ENCODE measurements around the gene SASH1.
"Not testable (repeated sequence)": the region's sequence is repeated elsewhere in the genome, so short reads cannot be mapped to it uniquely, and the experiment has no call there.

The SASH1 gene

GRCh38 chr6:148328876-148329555 lies 13.6 kb upstream of the SASH1 start:
- peak; percentile 49 for DNase-seq (ENCODE audit: low spot score)

- no peak for DNase-seq (ENCODE audit: low spot score)
Measured at GRCh38 chr6:148329596-148330381, 12.8 kb upstream of the SASH1 start.

GRCh38 chr6:148332088-148332487 lies 10.6 kb upstream of the SASH1 start:
- DNase-seq (ENCODE audit: low spot score): no peak

DNA sequence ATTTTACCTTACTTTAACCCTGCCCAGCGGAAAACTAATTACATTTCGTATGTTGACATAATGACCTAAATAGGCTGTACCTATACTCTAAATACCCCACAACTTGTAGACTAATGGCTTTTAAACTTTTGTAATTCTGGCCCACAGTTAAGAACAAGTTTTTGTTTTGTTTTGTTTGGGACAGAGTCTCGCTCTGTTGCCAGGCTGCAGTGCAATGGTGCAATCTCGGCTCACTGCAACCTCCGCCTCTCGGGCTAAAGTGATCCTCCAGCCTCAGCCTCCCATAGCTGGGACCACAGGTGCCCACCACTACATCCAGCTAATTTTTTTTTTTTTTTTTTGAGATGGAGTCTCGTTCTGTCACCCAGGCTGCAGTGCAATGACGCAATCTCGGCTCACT lies 5.7 kb upstream of the SASH1 start:
- no peak for DNase-seq (ENCODE audit: low spot score)

GRCh38 chr6:148339766-148340165 lies 2.9 kb upstream of the SASH1 start:
- DNase-seq (ENCODE audit: low spot score): no peak

DNA sequence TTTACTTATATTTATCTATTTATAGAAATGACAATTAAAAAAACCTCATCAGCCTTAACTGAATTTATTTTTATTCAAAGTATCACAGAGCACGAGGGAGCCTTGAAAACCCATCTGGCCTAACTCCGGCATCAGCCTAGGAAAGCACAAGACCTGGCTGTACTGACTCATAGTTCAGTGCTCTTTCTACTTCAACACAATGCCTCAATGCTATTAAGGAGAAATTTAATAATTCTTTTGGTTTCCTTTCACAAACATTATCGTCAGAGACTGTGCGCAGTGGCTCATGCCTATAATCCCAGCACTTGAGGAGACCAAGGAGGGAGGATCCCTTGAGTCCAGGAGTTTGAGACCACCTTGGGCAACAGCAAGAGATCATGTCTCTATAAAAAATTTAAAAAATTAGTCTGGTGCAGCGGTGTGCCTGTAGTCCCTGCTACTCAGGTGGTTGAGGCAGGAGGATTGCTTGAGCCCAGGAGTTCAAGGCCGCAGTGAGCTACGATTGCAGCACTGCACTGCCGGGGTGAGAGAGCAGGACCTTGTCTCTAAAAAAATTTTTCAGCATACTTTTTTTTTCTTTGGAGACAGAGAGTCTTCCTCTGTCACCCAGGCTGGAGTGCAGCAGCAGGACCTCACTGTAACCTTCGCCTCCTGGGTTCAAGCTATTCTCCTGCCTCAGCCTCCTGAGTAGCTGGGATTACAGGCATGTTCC lies 1.9 kb upstream of the SASH1 start:
- DNase-seq (ENCODE audit: low spot score): no peak

- DNase-seq (ENCODE audit: low spot score): peak; percentile 56
Measured at GRCh38 chr6:148342100-148342349, 613 bp upstream of the SASH1 start.

GRCh38 chr6:148343047-148343782 lies 577 bp downstream of the SASH1 start:
- no peak for DNase-seq (ENCODE audit: low spot score)

- no peak for DNase-seq (ENCODE audit: low spot score)
Measured at GRCh38 chr6:148345176-148345575, 2.5 kb downstream of the SASH1 start.

DNA sequence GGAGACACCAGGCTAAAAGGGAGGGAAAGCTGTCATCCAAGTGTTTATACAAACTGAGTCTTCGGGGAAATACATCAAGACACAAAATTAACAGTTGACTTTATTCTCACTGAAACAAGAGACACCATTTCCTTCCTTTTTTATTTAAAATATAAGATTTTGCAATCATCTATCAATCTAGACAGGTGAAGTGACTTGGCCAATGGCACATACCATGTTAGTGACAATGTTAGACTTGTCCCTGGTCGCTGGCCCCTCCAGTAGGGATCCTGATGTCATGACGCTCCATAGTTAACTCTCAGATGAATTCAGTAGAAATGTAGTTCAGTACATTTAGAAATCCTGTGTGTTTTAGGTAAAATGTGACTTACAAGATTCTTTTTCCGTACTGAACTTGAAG lies 2.9 kb downstream of the SASH1 start:
- no peak for DNase-seq (ENCODE audit: low spot score)

DNA sequence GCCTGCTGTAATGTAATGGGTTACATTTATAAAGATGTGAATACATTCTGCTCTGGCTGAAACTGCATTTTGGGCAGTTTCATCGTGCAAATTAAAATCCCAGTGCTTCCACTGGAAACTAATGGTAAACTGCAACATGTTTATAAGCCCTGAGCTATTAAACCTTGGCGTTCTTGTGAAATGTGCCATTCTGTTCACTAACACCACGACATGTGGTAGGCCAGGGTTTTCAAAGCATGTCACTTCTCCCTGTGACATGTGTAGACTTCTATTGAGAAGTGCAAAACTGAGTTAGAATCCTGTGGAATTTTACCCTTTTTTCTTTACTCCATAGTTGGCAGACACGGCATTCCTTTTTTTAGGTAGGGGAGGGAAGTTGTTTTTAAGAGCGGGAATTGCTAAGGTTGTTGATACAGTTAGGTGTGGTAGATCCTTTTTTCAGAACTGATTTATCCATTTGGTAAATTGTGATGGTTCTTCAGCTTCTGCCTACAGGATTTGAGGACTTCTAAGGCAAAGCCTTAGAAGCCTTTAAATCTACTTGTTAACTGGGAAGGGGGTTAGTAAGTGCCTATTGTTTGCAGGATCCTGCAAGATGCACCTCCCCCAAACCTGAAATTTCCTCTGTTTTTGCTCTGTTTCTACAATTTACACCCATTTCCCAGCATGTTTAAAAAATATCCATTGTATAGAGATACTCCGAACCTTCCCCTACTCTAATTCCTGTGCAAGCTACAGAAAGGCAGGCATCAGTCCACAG lies 4.2 kb downstream of the SASH1 start:
- no peak for DNase-seq (ENCODE audit: low spot score)

GRCh38 chr6:148347441-148348054 lies 4.9 kb downstream of the SASH1 start:
- DNase-seq (ENCODE audit: low spot score): no peak

- no peak for DNase-seq (ENCODE audit: low spot score)
Measured at GRCh38 chr6:148348335-148348734, 5.7 kb downstream of the SASH1 start.

DNA sequence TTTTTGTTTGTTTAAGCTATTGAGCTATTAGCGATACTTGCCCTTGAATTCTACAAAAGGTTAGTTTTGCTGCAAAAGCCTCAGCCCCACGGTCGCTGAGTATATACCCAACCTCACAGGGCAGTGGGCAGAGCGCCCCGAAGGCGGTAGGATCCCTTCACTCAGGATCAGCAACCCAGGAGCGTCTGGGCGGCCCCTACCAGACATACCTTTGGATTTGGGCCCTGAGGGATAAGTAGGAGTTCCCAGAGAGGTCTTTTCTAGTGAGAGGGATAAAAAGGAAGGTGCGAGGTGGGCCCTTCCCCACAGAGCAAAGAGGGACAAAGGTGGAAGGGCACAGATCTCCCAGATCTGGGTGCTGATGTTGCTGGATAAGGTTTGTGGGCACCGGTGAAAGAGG lies 6.1 kb downstream of the SASH1 start:
- DNase-seq (ENCODE audit: low spot score): no peak

DNA sequence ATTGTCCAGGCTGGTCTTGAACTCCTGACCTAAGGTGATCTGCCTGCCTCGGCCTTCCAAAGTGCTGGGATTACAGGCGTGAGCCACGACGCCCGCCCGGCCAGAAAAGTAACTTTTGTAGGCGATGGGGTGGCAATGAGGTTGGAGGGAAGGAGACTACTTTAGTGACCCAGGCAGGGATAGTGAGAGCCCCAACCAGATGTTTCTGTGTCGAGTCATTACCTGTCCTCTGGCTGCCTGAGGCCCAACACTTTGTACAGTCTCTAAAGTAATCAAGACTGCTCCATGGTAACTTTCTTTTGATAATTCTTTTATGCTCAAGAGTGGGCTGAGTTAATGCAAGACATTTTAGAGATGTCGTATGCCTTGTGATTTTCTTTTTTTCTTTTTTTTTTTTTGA lies 6.8 kb downstream of the SASH1 start:
- DNase-seq (ENCODE audit: low spot score): no peak

GRCh38 chr6:148351309-148351708 lies 8.7 kb downstream of the SASH1 start:
- DNase-seq (ENCODE audit: low spot score): no peak

DNA sequence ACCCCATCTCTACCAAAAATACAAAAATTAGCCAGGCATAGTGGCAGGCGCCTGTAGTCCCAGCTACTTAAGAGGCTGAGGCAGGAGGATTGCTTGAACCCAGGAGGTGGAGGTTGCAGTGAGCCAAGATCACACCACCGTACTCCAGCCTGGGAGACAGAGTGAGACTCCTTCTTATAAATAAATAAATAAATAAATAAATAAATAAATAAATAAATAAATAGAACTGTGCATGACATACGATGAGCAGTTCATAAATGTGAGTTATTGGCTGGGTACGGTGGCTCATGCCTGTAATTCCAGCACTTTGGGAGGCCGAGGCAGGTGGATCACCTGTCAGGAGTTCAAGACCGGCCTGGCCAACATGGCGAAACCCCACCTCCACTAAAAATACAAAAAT lies 9.8 kb downstream of the SASH1 start:
- not testable (repeated sequence) for DNase-seq (ENCODE audit: low spot score)

DNA sequence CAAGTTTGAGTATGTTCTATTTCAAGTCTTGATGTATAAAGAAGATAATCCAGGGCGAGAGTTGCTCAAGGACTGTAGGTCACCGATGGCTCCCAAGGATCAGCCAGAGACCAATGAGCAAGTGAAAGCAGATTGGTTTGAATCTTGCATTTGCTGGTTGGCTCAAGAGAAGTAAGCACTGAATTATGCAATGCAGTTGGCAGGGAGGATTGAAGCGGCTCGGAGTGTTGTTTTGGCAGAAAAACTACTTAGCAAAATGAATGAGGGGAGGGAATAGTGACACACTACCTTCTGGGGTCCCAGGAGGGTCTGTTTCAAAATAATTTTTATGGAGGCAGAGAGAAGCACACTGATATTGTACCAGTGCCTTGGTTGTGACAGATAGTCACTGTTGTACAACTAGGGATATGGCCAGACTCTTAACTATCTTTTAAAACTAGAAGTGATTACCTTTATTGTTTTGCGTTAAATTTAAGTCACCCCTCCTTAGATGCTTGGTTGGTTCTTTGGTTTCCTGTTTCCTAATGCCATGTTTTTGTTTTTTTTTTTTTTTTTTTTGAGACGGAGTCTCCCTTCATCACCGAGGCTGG lies 15.7 kb downstream of the SASH1 start:
- no peak for DNase-seq (ENCODE audit: low spot score)

- DNase-seq (ENCODE audit: low spot score): no peak
Measured at GRCh38 chr6:148359228-148359627, 16.6 kb downstream of the SASH1 start.

DNA sequence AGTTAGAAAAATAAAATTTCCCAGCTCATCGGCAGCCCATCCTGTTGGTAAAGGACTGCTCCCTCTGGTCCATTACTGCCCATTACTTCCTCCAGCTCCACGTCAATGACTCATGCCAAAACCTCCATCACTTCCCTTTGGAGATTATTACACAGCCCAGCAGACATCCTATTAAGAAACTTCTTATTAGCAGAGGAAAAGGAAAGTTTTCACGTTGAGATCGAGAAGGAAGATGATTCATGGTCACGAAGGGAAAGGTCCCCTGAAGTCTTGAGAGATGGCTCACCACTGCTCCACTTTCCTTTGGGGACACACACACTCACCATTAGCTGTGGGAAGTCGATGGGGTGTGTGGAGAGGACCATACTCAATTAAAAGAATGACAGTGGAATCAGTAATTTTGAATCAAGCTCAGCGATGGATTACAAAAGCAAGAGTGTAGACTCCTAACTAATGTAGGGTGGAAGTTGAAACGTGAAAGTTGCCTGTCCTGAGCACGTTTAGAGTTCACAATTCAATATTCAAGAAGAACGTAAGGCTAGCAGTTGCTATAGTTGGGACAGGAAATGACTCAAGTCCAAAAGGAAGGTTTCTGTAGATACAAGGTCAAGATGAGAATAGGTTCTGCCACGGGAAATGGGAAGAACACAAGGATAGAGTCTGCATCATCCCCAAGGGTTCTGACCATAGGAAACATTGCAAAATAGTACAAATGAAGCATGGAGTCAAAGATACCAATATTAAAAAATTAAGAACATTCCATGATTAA lies 21.6 kb downstream of the SASH1 start:
- DNase-seq (ENCODE audit: low spot score): no peak
